Testis (tissue), 2 donors: ENCODE measurements around the gene GLYAT.

Experiments used
- CTCF ChIP-seq, 3 experiments: fragments of 450-650 bp in 2 of 3; fragments of 200-600 bp in 1 of 3; sonication (generic) in 1 of 3; IDR thresholded peaks; one replicate each; pipeline ENCODE4 v1.5.1; 2016 to 2019; ENCODE audit warnings: antibody characterized with exemption in 3 of 3, mild to moderate bottlenecking in 2 of 3, moderate library complexity in 1 of 3
- POLR2A ChIP-seq: fragments of 450-650 bp; IDR thresholded peaks from one replicate; pipeline ENCODE4 v1.6.1; 2017; ENCODE audit warnings: antibody characterized with exemption, mild to moderate bottlenecking, moderate library complexity

- TF ChIP-seq CTCF (IDR thresholded peaks at IDR 0.05) (no peak), POLR2A (no peak)
These were observed 43.4 kb upstream of the GLYAT start for GRCh38 chr11:58775066-58775708.
